Right cardiac atrium (tissue), 5 donors: ENCODE results near the gene OTOG. TPM values are rescaled to one million over a fixed set of nuclear protein-coding genes. Genes with fewer than 3 reads are reported as not detected.

ENCODE experiments used
- ATAC-seq, 2 donors: fragments of 200-7000 bp; cut with Tn5 transposase; one replicate each; pipeline versions ENCODE4 v1.8.0 to v1.9.1; 2020; ENCODE audit warnings: moderate library complexity in 2 of 2, mild to moderate bottlenecking in 1 of 2
- DNase-seq, 3 donors: peaks; one replicate each; pipeline ENCODE4 v3.0.0-alpha.2; 2020
- H3K27ac ChIP-seq: one replicate; pipeline ENCODE4 v1.5.1; 2013; ENCODE audit warnings: mild to moderate bottlenecking, low read length, control low read depth, moderate library complexity
- H3K27me3 ChIP-seq: one replicate; pipeline ENCODE4 v1.6.1; 2013; ENCODE audit not compliant: control insufficient read depth, insufficient read depth
- H3K4me1 ChIP-seq: one replicate; pipeline ENCODE4 v1.6.1; 2013; ENCODE audit warnings: low read length; ENCODE audit not compliant: control insufficient read depth, insufficient read depth
- H3K4me3 ChIP-seq: one replicate; pipeline ENCODE4 v1.5.1; 2013; ENCODE audit warnings: low read length, control low read depth
- H3K9me3 ChIP-seq: one replicate; pipeline ENCODE4 v1.6.1; 2013; ENCODE audit warnings: low read length; ENCODE audit not compliant: control insufficient read depth
- WGBS: extraction: QIAGEN DNeasy Blood & Tissue Kit; methylation state at CpG from one replicate; pipeline ENCODE4 v1.1.7; 2013; 5-methylcytosine and 5-hydroxymethylcytosine counted together
- intact Hi-C, 4 donors: fragments of 100-400 bp; cut with DNase I; formaldehyde crosslinking; loops; one replicate each; pipeline versions ENCODE4 v1.11.0 to v1.14.0; 2022 to 2023
- polyA plus RNA-seq: library from polyadenylated mRNA; stranded (reverse); fragments of 200-250 nt; gene quantifications from one replicate; pipeline ENCODE4 v1.2.3, GENCODE V29; 2013
- total RNA-seq, 4 donors: library from RNA; stranded (reverse); fragmentation: NEBNext Ultra II Directional; extraction: Animal tissue kit (Norgen Biotek cat#: 25700); gene quantifications; one replicate each; pipeline ENCODE4 v1.2.1, GENCODE V29; 2021
- donor health status: healthy with polysubstance abuse.
- donor health status: DM: no; HTN: yes; CAD: no.
- donor health status: DM: no; HTN: no; CAD: no.
- donor health status: DM: no; HTN: yes; CAD: no; lungs with severe emphysema.
- donor health status: DM: yes; HTN: yes; CAD: no.

OTOG gene
- total and polyA plus RNA-seq, 5 donors = not detected

- no peaks in the 10 kb centered on the region for H3K4me1 ChIP-seq
- no peaks in the 10 kb centered on the region for H3K9me3 ChIP-seq
- WGBS = 78% methylated on average over 5 of the region's 5 CpGs
- no peak overlapping the region for H3K4me3 ChIP-seq
- DNase-seq (no peak), ATAC-seq (no peak)
- no peaks in the 10 kb centered on the region for H3K27me3 ChIP-seq
- H3K27ac ChIP-seq = no peak overlapping the region
- intact Hi-C loops = no loop called here
Measured at GRCh38 chr11:17636721-17637120, 89.7 kb downstream of the OTOG start.

GRCh38 chr11:17637901-17638300 is 90.8 kb downstream of the OTOG start:
- Histone ChIP-seq H3K4me3 (no peak overlapping the region), H3K27me3 (no peaks in the 10 kb centered on the region), H3K4me1 (no peaks in the 10 kb centered on the region), H3K9me3 (no peaks in the 10 kb centered on the region), H3K27ac (no peak overlapping the region)
- intact Hi-C loops = no loop called here
- WGBS = 67% methylated on average over 4 of the region's 4 CpGs
- ATAC-seq = no peak
- no peak for DNase-seq

GRCh38 chr11:17638311-17638710 is 91.3 kb downstream of the OTOG start:
- no peaks in the 10 kb centered on the region for H3K9me3 ChIP-seq
- no peaks in the 10 kb centered on the region for H3K4me1 ChIP-seq
- intact Hi-C loops = no loop called here
- no peak overlapping the region for H3K4me3 ChIP-seq
- ATAC-seq (no peak), DNase-seq (no peak)
- no peaks in the 10 kb centered on the region for H3K27me3 ChIP-seq
- no peak overlapping the region for H3K27ac ChIP-seq
- 81% methylated on average over 9 of the region's 9 CpGs for WGBS

- Histone ChIP-seq H3K4me3 (no peak overlapping the region), H3K4me1 (no peaks in the 10 kb centered on the region), H3K27ac (no peak overlapping the region), H3K9me3 (no peaks in the 10 kb centered on the region), H3K27me3 (no peaks in the 10 kb centered on the region)
- no peak for DNase-seq
- no peak for ATAC-seq
- 91% methylated on average over 4 of the region's 4 CpGs for WGBS
- intact Hi-C loops = no loop called here
Measured at GRCh38 chr11:17639091-17639490, 92.0 kb downstream of the OTOG start.

GRCh38 chr11:17639781-17640180 is 92.7 kb downstream of the OTOG start:
- H3K27ac ChIP-seq = no peak overlapping the region
- H3K4me3 ChIP-seq = no peak overlapping the region
- 83% methylated on average over 2 of the region's 2 CpGs for WGBS
- no peaks in the 10 kb centered on the region for H3K27me3 ChIP-seq
- no peaks in the 10 kb centered on the region for H3K9me3 ChIP-seq
- intact Hi-C loops = no loop called here
- no peak for ATAC-seq
- no peaks in the 10 kb centered on the region for H3K4me1 ChIP-seq
- DNase-seq = no peak

- 70% methylated on average over 19 of the region's 19 CpGs for WGBS
Measured at GRCh38 chr11:17640493-17641164, 93.6 kb downstream of the OTOG start.

GRCh38 chr11:17641792-17642350 is 94.8 kb downstream of the OTOG start:
- H3K4me3 ChIP-seq = no peak overlapping the region
- no peak for DNase-seq
- no peaks in the 10 kb centered on the region for H3K4me1 ChIP-seq
- no peaks in the 10 kb centered on the region for H3K9me3 ChIP-seq
- intact Hi-C loops = no loop called here
- no peaks in the 10 kb centered on the region for H3K27me3 ChIP-seq
- WGBS = 90% methylated on average over 17 of the region's 17 CpGs
- no peak for ATAC-seq
- H3K27ac ChIP-seq = no peak overlapping the region

More at GRCh38 chr11:17640493-17641164, 93.6 kb downstream of the OTOG start:
- DNase-seq = no peak
- ATAC-seq = no peak
- no peak overlapping the region for H3K27ac ChIP-seq
- no peak overlapping the region for H3K4me3 ChIP-seq
- intact Hi-C loops = no loop called here
- no peaks in the 10 kb centered on the region for H3K27me3 ChIP-seq
- H3K9me3 ChIP-seq = no peaks in the 10 kb centered on the region
- H3K4me1 ChIP-seq = no peaks in the 10 kb centered on the region

- intact Hi-C loops = no loop called here
- DNase-seq = no peak
- Histone ChIP-seq H3K27ac (no peak overlapping the region), H3K27me3 (no peaks in the 10 kb centered on the region), H3K4me3 (no peak overlapping the region), H3K4me1 (no peaks in the 10 kb centered on the region), H3K9me3 (no peaks in the 10 kb centered on the region)
- WGBS = 79% methylated on average over 4 of the region's 4 CpGs
- no peak for ATAC-seq
Measured at GRCh38 chr11:17642370-17642769, 95.3 kb downstream of the OTOG start.

- no peak overlapping the region for H3K27ac ChIP-seq
- 82% methylated on average over 6 of the region's 6 CpGs for WGBS
- H3K4me1 ChIP-seq = no peaks in the 10 kb centered on the region
- no peak overlapping the region for H3K4me3 ChIP-seq
- DNase-seq = no peak
- no peaks in the 10 kb centered on the region for H3K27me3 ChIP-seq
- no peaks in the 10 kb centered on the region for H3K9me3 ChIP-seq
- intact Hi-C loops = no loop called here
- ATAC-seq = no peak
Measured at GRCh38 chr11:17642980-17643379, 95.9 kb downstream of the OTOG start.

- Histone ChIP-seq H3K27ac (no peak overlapping the region), H3K4me3 (no peak overlapping the region), H3K9me3 (no peaks in the 10 kb centered on the region), H3K27me3 (no peaks in the 10 kb centered on the region), H3K4me1 (no peaks in the 10 kb centered on the region)
- WGBS = 74% methylated on average over 14 of the region's 14 CpGs
- ATAC-seq (no peak), DNase-seq (no peak)
- intact Hi-C loops = no loop called here
Measured at GRCh38 chr11:17643506-17644405, 96.7 kb downstream of the OTOG start.
